Endometrium (tissue), 2 donors: ENCODE measurements around the gene ZNF280A.
"Not testable (repeated sequence)": the region's sequence is repeated elsewhere in the genome, so short reads cannot be mapped to it uniquely, and the experiment has no call there.

Experiments used
- FAIRE-seq: peaks from 2 replicates; lab custom pipeline; 2012; peaks lifted over from hg19 to GRCh38; lab: Jason Lieb, UNC
- donor health status: control.
- donor health status: control.

Gene ZNF280A

DNA sequence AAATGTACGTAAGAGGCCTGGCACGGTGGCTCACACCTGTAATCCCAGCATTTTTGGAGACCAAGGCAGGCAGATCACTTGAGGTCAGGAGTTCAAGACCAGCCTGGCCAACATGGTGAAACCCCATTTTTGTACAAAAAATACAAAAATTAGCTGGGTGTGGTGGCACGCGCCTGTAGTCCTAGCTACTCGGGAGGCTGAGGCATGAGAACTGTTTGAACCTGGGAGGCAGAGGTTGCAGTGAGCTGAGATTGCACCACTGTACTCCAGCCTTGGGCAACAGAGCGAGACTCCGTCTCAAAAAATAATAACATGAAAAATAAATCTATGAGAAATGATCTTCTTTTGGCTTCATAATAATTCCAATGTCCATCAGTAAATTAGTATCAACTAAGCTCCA, 9.2 kb downstream of the ZNF280A start:
- FAIRE-seq = not testable (repeated sequence)

- not testable (repeated sequence) for FAIRE-seq
Observed at GRCh38 chr22:22509912-22510311, 10.2 kb downstream of the ZNF280A start.

GRCh38 chr22:22508274-22509176, 11.5 kb downstream of the ZNF280A start, which contains the start of gene ZNF280B:
ZNF280B (minus strand) TSS chr22:22508742; CDS start chr22:22489398, 19,344 bp downstream.
- no peak for FAIRE-seq

DNA sequence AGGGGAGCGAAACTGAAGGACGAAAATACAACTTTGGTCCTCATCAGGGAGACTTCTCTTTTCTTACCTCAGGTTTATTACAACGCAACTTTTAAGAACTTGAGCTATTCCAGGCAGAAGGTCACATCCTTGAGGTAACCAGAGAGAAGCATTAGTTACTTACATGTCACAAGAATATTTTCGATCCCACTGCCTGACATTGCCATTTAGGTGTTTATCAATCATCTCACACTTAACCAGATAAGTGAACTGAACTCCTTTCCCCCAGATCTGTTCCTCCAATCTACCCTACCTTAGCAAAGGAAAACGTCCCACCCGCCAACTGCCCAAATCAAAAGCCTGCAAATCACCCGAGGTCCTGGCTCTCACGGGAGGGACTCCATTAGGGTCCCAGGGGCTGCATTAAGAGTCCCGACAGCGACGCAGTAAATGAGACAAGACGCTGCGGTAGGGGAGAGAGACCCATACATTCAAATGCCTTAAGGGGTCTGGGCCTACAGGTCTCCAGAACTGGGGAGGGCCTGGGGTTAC, 12.3 kb downstream of the ZNF280A start:
- no peak for FAIRE-seq

- FAIRE-seq = no peak
Observed at GRCh38 chr22:22506736-22507135, 13.3 kb downstream of the ZNF280A start.

GRCh38 chr22:22498267-22498666, 21.8 kb downstream of the ZNF280A start:
- FAIRE-seq = no peak

DNA sequence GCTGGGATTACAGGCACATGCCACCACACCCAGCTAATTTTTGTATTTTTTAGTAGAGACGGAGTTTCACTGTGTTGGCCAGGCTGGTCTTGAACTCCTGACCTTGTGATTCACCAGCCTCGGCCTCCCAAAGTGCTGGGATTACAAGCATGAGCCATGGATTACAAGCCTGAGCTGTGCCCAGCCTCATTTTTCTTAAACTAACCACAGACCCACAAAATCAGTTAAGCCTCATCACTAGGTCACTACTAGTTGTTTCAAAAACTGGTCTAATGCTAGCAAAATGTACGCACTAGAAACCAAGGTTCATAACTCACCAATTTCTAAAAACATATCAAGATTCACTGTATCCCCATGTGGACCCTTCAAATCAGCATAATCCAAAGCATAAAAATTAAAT, 28.5 kb downstream of the ZNF280A start:
- FAIRE-seq = not testable (repeated sequence)

GRCh38 chr22:22488736-22489135, 31.3 kb downstream of the ZNF280A start:
- no peak for FAIRE-seq

DNA sequence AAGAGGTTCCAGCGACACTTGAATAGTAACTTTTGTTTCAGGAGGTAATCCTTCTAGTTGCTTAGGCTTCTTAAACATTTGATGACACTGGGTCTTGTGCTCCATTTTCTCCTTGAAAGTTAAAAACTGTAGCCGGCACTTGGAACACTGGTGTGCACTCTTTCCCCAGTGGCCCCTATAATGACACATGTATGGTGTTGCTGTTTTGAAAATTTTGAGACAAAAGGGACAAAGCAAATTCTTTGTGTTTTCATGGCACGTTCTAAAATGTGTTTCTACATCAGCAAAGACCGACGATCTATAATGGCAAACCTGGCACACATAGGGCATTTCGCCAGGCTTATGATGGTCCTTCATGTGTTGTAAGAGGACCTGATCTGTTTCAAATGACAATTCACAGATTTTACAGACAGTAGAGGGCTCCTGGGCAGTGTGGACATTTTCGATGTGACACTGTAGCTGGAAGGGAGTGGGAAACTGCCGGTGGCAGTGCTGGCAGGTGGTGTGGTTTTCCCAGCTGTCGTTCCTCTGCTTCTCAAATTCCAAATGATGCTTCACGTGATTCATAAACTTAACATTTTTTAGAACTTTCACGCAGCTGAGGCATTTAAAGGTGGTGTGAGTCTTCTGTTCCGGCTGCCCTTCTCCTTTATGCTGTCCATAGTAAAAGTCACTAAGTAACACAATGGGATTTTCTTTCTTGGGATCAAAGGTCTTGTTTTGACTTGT, 32.0 kb downstream of the ZNF280A start:
- FAIRE-seq = no peak

DNA sequence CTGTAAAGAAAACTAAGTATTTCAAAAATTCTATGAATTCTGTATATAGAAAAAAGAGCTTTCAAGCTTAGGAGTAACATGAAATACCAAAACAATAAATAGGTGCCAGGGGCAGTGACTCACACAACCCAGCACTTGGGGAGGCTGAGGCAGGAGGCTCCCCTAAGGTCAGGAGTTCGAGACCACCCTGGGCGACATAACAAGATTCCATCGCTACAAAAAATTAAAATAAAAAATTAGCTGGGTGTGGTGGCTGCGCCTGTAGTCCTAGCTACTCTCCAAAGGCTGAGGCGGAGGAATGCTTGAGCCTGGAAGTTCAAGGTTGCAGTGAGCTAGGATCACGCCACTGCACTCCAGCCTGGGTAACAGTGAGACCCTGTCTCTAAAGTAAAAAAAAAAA, 33.0 kb downstream of the ZNF280A start:
- no peak for FAIRE-seq

- no peak for FAIRE-seq
Observed at GRCh38 chr22:22486132-22486899, 33.8 kb downstream of the ZNF280A start.

- FAIRE-seq = no peak
Observed at GRCh38 chr22:22485524-22485923, 34.5 kb downstream of the ZNF280A start.

GRCh38 chr22:22484023-22484422, 36.0 kb downstream of the ZNF280A start:
- no peak for FAIRE-seq

DNA sequence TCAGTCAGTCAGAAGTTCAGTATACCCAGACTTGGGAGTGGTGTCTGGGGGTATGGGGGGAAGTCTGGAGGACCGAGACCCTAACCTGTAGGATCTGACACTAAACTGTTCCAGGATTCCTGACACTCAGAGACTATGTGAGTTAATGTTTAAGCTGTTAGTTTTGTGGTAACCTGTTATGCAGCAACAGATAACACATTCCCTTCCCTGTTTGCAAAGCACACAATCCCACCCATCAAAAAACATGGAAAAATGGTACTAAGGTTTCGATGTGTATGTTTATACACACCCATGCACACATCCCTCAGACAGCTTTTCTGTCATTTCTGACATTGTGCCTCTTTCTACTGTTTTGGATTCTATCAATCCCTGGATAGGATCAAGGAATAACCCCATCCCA, 39.1 kb downstream of the ZNF280A start:
- no peak for FAIRE-seq

- FAIRE-seq = no peak
Observed at GRCh38 chr22:22479999-22480532, 40.0 kb downstream of the ZNF280A start.

DNA sequence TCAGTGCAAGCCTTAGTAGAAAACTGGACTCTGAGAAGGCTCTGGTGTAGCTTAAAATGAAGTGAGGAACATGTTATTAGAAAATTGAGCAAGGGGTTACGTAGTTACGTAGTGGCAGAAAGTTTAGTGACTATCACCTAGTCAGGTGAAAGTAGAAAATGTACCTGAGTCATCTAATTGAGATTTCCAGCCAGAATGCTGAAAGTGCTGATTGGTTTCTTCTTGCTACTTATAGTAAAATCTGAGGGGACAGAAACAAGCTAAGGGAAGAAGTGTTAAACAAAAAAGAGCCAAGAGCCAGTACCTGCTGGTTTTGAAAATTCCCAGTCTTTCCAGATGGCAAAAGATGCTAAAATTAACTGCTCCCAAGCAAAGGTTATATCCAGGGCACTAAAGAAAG, 41.0 kb downstream of the ZNF280A start:
- no peak for FAIRE-seq

DNA sequence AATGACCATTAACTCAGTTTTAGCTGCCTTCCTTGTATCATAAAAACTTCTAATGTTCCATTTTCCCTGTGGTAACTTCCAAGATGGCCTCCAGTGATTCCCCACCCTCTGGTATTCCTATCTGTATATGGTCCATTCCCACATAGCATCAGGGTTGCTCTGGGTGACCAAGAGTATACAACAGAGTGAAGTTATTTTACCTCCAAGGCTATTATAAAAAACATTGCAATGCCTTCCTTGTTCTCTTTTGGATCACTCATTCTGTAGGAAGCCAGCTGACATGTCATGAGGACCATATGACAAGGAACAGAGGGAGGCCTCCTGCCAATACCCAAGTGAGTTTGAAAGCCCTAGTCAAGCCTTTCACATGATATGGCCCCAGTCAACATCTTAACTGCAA, 41.6 kb downstream of the ZNF280A start:
- FAIRE-seq = no peak

GRCh38 chr22:22474733-22475132, 45.3 kb downstream of the ZNF280A start:
- no peak for FAIRE-seq

- not testable (repeated sequence) for FAIRE-seq
Observed at GRCh38 chr22:22471104-22471503, 49.0 kb downstream of the ZNF280A start.

GRCh38 chr22:22469527-22469926, 50.5 kb downstream of the ZNF280A start:
- FAIRE-seq = no peak

DNA sequence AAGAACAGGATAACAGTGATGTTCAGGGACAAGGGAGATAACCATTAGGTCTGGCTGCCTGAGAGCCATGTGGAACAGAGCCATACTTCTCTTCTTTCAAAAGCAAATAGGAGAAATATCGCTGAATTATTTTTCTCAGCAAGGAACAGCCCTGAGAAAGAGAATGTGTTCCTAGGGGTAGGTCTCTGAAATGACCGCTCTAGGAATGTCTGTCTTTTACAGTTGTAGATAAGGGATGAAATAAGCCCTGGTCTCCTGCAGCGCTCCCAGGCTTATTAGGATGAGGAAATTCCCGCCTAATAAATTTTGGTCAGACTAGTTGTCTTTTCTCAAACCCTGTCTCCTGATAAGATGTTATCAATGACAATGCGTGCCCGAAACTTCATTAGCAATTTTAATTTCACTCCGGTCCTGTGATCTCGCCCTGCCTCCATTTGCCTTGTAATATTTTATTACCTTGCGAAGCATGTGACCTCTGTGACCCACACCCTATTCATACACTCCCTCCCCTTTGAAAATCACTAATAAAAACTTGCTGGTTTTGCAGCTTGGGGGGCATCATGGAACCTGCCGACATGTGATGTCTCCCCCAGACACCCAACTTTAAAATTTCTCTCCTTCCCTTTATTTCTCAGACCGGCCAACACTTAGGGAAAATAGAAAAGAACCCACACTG, 51.1 kb downstream of the ZNF280A start:
- FAIRE-seq = not testable (repeated sequence)
